Hepatocyte (in vitro differentiated cells): ENCODE measurements around the gene RAB1A.

Source experiments
- CTCF ChIP-seq: fragments of 200-600 bp; sonication (generic); IDR thresholded peaks from 2 replicates; pipeline ENCODE4 v1.5.1; 2016; ENCODE audit warnings: antibody characterized with exemption, mild to moderate bottlenecking; ENCODE audit not compliant: poor library complexity
- EZH2 ChIP-seq: fragments of 200-600 bp; sonication (generic); IDR thresholded peaks from 2 replicates; pipeline ENCODE4 v1.6.1; 2016; ENCODE audit warnings: antibody characterized with exemption, mild to moderate bottlenecking, borderline replicate concordance

GRCh38 chr2:65073879-65074565 lies 55.9 kb downstream of the RAB1A start:
- no peak for TF ChIP-seq CTCF
- no peak for TF ChIP-seq EZH2
